COLO829 (cell line): ENCODE results near the gene SHLD1.

Experiments used
- DNase-seq: peaks from one replicate; pipeline ENCODE4 v3.0.0; 2012; ENCODE audit warnings: low spot score

SHLD1 gene

GRCh38 chr20:5821627-5822215 is 71.5 kb downstream of the SHLD1 start:
- DNase-seq = no peak

GRCh38 chr20:5822569-5822968 is 72.4 kb downstream of the SHLD1 start:
- no peak for DNase-seq

GRCh38 chr20:5825130-5825719 is 75.0 kb downstream of the SHLD1 start:
- no peak for DNase-seq

- no peak for DNase-seq
Measured at GRCh38 chr20:5827098-5827853, 77.1 kb downstream of the SHLD1 start.

GRCh38 chr20:5827861-5828260 is 77.7 kb downstream of the SHLD1 start:
- DNase-seq = no peak

GRCh38 chr20:5829241-5829809 is 79.1 kb downstream of the SHLD1 start:
- no peak for DNase-seq

- DNase-seq = no peak
Measured at GRCh38 chr20:5831539-5832237, 81.5 kb downstream of the SHLD1 start.

GRCh38 chr20:5833309-5833941 is 83.2 kb downstream of the SHLD1 start:
- DNase-seq = peak; percentile 63

GRCh38 chr20:5834436-5835005 is 84.3 kb downstream of the SHLD1 start:
- DNase-seq = no peak

GRCh38 chr20:5835321-5835821 is 85.2 kb downstream of the SHLD1 start:
- peak; percentile 90 for DNase-seq

GRCh38 chr20:5835871-5836270 is 85.7 kb downstream of the SHLD1 start:
- DNase-seq = peak; percentile 66

GRCh38 chr20:5836569-5836968 is 86.4 kb downstream of the SHLD1 start:
- no peak for DNase-seq

GRCh38 chr20:5840411-5841002 is 90.3 kb downstream of the SHLD1 start:
- DNase-seq = no peak

- DNase-seq = no peak
Measured at GRCh38 chr20:5841522-5841921, 91.3 kb downstream of the SHLD1 start.

- no peak for DNase-seq
Measured at GRCh38 chr20:5842465-5842864, 92.3 kb downstream of the SHLD1 start.

GRCh38 chr20:5843054-5843592 is 92.9 kb downstream of the SHLD1 start:
- no peak for DNase-seq

- peak; percentile 54 for DNase-seq
Measured at GRCh38 chr20:5844063-5844681, 94.0 kb downstream of the SHLD1 start.

- DNase-seq = no peak
Measured at GRCh38 chr20:5845681-5846615, 95.7 kb downstream of the SHLD1 start.
